AG10803 (cell line): ENCODE results near the gene RFC2.
"Not testable (repeated sequence)": the region's sequence is repeated elsewhere in the genome, so short reads cannot be mapped to it uniquely, and the experiment has no call there.

Experiments
- DNase-seq: peaks from one replicate; pipeline ENCODE4 v3.0.0; 2010; ENCODE audit warnings: low read depth
- H3K4me3 ChIP-seq: 2 replicates; pipeline ENCODE4 v1.5.1; 2011; ENCODE audit warnings: mild to moderate bottlenecking, low read length, control low read depth
- CTCF ChIP-seq: conservative IDR thresholded peaks from 2 replicates; pipeline ENCODE4 v1.5.1; 2011; ENCODE audit warnings: mild to moderate bottlenecking, low read length, control low read depth, inconsistent platforms

RFC2 gene

GRCh38 chr7:74202841-74203556 lies 51.2 kb downstream of the RFC2 start:
- DNase-seq, result peak; percentile 72
- H3K4me3 ChIP-seq, result no peak overlapping the region
- TF ChIP-seq CTCF, result peak; percentile 75

- no peak for TF ChIP-seq CTCF
- DNase-seq, result no peak
- no peak overlapping the region for H3K4me3 ChIP-seq
Observed at GRCh38 chr7:74199551-74200355, 54.4 kb downstream of the RFC2 start.

- no peak for DNase-seq
- no peak overlapping the region for H3K4me3 ChIP-seq
- TF ChIP-seq CTCF, result no peak
Observed at GRCh38 chr7:74197449-74198124, 56.6 kb downstream of the RFC2 start.

- H3K4me3 ChIP-seq, DNase-seq: not testable (repeated sequence)
Observed at GRCh38 chr7:74195968-74196654, 58.1 kb downstream of the RFC2 start.

DNA sequence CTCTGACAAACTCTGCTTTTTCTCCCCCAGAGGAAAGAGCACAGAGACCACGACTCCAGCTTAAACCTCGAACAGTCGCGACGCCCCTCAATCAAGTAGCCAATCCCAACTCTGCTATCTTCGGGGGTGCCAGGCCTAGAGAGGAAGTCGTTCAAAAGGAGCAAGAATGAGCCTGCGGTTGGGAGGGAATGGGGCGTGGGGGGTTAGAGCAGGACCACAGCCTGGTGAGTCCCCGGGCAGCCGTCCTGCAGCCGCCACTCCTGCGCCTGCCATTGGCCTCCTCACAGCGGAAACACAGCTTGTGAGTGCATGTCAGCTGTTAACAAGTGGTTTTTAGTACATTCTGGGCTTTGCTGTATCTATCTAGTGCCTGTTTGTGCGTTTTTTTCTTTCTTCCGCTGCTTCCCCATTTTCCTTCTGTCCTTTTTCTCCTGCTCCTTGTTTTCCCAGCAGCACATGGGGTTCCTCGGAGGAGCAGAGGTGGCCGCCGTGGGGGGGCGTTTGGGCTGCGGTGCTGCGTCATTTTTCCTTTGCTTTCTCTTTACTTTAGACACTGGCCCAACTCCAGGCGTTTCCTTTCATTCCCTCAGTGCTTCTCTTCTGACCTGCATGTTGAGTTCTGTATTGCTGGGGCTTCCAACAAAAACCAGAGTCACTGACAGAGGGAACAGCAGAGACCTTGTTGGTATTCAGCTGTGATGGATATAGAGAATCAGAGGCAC lies 58.9 kb downstream of the RFC2 start:
- not testable (repeated sequence) for H3K4me3 ChIP-seq, DNase-seq

DNA sequence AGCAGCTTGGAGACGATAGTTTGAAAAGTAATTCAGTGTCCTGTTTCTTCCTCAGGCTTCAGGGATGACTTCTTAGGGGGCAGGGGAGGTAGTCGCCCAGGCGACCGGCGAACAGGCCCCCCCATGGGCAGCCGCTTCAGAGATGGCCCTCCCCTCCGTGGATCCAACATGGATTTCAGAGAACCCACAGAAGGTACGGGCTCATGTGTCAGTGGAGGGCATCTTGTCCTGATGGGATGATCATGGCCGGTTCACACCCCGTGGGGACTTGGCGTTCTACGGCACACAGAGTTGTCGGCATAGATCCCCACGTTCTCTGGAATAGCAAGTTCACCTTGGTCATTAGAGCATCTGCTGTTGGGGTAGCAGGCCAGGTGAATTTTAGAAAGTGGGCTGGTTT lies 59.5 kb downstream of the RFC2 start:
- no peak overlapping the region for H3K4me3 ChIP-seq
- DNase-seq, result no peak
- no peak for TF ChIP-seq CTCF

- no peak for DNase-seq
- no peak for TF ChIP-seq CTCF
- no peak overlapping the region for H3K4me3 ChIP-seq
Observed at GRCh38 chr7:74193913-74194312, 60.3 kb downstream of the RFC2 start.
